Stimulated activated naive CD8-positive, alpha-beta T cell treated with anti-CD3 and anti-CD28 coated beads, Interleukin-15, Interleukin-2, amounts not matched to agents 100 U/mL and 50 U/mL, for 24 hours (primary cell): ENCODE results near the gene TFEB.
A peak's percentile ranks its signal among the peaks of the same experiment; 100 is the strongest.

Experiments
- ATAC-seq: fragments of 150-1000 bp; cut with Tn5 transposase; one replicate; pipeline ENCODE4 v1.10.0; 2021
- DNase-seq: peaks from one replicate; pipeline ENCODE4 v3.0.0; 2021

Gene TFEB

DNA sequence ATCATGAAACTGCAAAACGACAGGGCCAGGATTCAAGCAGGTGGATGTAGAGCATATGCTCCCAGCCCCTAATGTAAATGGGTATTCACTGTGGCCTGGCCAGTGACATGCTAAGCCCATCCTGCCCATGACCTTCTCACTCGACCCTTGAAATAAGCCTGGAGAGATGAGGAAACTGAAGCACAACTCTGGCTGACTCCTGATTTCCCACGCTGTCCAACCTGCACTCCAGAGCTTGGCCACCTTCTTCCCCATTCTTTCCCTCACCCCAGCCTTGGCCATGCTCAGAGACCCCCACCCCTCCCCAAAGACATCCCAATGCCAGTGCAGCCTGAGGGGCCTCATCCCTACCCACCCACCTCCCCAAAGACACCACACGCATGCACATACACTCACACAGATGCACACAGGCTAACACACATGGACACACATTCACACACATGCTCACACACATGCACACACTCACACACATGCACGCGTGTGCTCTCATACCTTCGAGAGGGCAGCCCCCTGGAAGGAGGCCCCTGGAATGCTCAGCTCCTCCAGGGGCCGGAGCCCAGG, 12.4 kb downstream of the TFEB start:
- ATAC-seq (no peak), DNase-seq (no peak)

DNA sequence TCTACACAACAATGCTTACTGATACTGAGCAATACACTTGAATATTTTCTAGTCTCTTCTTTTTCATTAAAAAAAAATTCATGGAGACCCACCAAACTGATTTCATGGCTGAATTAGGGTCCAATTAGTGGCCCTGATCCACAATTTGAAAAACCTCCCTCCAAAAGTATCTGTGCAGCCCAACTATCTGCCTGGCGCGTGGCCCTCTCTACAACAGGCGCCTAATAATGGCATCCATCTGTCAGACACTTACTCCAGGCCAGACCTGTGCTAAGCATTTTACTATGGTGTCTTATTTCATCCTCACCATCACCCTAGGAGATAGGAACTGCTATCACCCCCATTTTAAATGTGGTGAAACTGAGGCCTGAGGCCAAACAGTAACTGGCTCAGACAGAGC, 14.0 kb downstream of the TFEB start:
- ATAC-seq (no peak), DNase-seq (no peak)

DNA sequence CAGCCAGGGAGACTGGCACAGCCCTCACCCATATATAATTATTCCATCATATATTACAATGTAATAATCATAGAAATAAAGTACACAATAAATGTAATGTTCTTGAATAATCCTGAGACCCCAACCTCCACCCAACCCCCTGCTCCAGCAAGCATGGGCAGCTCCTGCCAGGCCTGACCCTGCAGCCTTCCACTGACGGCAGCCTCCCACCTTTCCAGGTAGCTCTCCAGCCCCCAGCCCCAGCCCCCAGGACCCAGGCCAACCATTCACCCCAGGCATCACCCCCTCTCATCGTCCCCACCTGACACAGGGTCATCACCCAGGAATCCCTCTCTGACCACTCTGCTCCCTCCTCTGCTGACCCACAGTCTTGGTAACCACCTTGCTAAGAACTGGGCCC, 14.6 kb downstream of the TFEB start:
- DNase-seq: no peak
- no peak for ATAC-seq

DNA sequence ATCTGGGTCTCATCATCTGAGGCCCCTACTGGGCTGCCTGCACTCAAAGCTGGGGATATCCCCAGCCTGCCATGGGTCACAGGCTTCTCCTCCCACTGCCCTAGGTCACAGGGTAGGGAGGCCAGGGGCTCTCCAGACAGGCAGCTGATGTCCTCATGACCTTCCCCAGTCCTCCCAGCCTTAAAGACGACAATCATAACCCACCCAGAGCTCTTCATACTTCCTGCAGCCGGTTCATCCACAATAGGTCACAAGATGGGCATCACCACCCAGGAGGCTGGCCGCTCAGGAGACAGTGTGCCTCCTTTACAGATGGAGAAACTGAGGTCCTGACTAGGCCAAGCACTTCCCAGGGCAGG, 15.2 kb downstream of the TFEB start:
- ATAC-seq (no peak), DNase-seq (no peak)

DNA sequence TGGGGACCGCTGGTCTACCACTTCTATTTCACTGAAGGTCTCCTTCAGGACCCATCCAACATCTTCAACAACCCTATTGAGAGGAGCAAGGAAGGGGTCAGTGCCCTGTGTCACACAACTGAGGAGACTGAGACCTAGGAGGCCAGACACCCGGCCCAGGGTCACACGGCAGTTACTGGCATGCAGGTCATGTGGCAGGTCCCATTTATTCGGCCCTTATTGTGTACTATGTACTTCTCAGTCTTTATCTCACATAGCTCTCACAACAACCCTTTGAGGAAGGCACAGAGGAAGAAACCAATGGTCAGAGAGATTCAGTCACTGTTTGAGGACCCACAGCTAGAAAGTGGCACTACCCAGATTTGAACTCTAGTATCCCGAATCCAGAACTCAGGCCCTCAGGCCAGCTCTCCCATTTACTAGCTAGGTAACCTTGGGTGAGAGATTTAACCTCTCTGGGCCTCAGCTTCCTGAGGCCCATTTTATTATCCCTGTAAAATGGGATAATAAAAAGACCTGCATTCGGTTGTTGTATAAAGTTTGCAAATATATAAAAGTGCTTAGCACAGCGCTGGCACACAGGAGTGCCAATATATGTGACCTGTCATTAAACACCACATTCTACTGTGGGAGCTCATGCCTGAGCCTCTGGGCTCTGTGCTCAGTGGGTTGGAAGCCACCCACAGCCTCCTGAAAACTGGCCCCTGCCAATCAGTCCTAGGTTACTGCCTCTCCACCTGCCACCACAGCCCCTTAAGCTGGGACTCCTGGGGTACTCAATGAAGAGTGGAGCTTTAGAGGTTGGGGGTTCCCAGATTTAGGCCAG, 15.8 kb downstream of the TFEB start:
- ATAC-seq: no peak
- DNase-seq: no peak

DNA sequence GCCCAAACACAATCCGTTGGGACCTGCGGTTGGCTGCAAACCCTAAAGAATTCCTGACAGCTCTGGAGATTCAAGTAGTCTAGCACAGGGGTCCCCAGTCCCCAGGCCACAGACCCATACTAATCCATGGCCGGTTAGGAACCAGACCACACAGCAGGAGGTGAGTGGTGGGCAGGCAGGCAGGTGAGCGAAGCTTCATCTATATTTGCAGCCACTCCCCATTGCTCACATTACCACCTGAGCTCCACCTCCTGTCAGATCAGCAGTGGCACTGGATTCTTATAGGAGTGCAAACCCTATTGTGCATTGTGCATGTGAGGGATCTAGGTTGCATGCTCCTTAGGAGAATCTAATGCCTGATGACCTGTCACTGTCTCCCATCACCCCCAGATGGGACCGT, 16.6 kb downstream of the TFEB start:
- no peak for DNase-seq
- no peak for ATAC-seq

DNA sequence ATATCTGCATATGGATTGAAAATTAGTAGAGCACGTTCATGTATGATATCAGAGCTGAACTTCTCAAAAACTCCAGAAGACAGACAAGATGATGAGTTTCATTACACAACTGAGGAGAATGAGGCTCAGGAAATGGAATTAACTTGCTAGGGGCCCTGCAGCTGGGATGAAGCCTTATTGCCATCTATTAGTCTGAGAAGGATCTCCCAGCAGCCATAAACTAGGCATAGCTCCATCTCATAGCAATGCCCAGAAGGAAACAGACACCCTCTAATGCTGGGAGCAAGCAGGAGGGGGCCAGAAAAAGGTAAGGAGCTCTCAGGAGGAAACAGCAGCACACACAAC, 18.0 kb downstream of the TFEB start:
- DNase-seq (no peak), ATAC-seq (no peak)

DNA sequence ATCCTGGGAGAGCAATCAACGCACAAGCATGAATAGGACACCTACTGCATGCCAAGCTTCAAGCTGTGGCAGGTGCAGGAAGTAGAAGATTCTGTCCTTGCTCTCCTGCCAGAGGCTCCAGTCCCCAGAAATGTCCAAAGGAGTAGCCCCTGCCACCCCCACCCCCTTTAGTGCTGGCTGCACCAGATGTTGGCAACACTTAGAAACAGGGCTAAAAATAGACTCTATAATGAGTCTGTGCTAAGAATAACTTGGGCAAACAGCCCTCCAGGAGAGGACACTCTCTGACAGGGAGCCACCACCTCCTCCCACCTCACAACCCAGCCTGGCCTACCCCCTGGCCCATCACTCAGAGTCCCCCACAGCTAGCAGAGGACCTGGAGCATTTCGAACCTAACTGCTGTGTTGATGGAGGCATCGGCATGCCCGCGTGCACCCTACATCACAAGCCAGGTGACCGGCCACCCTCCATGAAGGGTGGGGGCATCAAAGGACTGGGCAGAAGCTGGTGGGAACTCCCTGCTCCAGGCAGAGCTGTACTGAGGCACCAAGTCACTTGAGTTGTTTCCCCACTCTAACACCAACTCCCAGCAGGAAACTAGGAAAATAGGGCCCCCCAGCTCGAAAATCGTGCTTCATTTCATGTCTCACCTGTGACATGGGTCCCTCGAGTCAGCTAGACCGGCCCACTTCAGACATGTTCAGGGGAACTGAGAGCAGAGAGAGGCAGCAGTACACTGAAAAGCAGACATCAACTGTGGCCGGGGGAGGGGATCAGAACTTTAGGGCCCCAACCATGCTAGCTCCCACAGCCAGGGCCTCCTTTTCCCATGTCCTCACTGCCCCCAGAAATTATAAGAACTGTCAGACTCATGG, 18.7 kb downstream of the TFEB start:
- no peak for ATAC-seq

DNA sequence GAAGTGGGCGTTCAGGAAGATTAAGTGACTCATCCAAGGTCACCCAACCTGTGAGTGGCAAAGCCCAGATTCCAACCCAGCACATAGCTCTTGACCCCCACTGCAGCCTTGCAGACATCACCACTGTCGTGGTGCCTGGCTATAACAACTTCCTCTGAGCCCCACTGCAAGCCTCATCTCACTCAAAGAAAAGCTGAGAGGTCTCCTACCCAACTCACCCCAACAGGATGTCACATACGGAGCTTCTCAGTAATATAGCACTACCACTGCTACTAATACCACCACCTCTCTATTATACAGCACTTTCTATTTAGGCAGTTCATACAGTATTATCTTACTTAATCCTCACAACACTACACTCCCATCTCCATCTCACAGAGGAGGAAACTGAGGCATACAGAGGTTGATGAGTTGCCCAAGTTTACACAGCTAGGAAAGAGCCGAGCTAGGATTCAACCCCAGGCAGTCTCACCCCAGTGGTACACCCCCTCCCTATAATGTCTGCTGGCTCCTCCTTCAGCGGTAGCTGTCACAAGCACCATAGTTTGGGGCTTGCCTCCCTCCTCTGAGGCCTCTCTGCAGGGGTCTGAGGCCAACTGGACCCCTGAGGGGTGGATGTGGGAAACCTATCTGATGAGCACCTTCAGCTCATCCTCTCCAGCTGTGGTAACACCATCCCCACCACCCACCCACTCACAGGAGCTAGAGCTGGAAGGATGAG, 19.5 kb downstream of the TFEB start:
- ATAC-seq: no peak
- DNase-seq: no peak

More for the DNA sequence above, 18.7 kb downstream of the TFEB start:
- DNase-seq: no peak

DNA sequence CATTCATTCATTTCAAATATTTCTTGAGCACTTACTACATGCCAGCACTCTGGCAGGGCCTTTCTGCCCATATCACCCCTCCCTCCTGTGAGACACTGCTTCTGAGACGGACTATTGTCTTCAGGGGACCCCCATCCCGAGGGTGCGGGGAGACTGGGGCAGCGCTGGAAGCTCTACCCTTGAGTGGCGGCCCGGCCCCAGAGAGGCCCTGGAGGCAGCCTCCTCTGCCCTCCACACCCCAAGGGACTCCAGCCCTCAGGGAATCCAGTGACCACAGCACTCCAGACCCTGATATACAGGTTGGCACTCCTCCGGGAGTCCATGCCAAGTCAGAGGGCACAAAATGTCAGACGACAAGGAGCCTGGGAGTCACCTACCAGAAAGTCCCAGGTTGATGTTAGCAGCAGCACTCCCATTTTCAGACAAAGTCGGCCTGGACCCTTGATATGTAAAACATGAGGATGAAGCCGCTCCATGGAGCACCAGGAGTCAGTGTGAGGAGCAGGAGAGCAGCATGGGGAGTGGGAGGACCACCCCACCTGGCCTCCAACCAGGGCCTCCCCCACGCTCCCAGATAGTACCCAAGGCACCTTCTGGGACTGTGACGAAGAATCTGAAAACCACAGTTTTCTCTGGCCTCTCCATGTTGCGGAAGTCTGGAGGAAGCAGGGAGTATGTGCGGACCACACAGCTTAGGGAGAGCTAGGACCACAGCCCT, 20.7 kb downstream of the TFEB start:
- no peak for DNase-seq
- no peak for ATAC-seq

DNA sequence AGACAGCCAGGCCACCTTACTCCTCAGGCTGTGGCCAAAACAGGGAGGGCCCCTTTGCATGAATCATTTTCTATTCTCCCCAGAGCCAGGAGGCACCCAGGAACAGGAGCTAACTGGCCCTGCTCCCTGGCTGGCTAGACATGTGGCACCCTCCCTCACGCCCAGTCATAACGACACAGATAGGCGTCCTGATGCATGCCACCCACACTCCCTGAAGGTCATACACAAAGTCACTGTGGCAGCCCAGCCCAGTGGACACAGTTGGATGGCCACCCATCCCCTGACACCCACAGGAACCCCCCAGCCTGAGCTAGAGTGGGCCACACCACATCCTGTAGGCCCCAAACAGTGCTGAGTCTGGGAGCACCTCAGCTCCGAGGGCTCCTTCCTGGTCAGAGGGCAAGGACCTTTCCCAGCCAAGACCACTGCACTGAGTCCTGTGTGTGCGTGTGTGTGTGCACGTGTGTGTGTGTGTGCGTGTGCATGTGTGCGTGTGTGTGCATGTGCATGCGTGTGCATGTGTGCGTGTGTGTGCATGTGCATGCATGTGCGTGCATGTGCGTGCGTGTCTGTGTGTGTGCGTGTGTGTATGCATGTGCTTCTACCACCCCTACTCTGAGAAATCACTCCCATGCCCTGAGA, 21.6 kb downstream of the TFEB start:
- DNase-seq (peak; percentile 56), ATAC-seq (peak; percentile 65)

DNA sequence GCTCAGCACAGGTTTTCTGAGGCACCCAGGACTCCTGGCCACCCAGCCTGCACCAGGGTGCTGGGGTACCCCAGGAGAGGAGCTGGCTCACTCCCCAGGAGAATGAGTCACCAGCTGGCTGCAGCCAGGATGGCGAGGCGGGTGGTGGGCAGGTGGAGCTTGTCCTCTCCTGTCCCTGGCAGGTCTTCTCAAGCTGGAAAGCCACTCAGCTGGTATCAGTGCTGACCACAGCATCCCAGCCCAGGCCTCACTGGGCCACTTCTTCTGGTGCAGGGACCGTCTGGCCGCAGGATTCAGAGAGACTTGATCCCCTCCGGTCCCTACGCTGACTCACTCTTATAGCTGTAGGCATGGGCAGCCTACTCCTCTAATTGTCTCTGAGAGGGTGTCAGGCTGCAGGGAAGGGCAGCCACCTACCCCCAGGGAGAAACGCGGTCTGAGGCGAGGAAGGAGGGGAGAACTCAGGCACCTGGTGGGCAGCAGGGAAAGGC, 22.2 kb downstream of the TFEB start:
- ATAC-seq (no peak), DNase-seq (no peak)

DNA sequence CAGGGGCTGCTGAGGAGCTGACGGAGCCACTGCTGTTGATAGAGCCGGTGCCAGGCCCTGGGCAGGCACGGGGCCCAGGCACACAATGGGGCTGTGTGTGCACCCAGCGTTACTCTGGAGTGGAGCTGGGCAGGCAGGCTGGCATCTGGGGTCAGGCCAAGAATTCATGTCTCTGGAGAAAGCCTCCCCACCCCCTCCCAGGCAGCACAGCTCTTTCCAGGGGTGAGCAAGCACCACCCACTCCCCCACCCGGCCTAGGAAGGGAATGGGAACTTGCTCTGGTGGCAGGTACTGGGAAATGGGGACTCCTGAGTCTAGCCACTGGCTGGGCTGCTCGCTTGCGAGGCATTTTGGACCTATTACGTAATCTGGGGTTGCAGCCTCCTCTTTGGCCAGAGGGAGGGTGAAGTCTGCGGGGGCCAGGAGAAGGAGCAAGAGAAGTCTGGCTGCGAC, 22.7 kb downstream of the TFEB start:
- ATAC-seq (no peak), DNase-seq (no peak)

DNA sequence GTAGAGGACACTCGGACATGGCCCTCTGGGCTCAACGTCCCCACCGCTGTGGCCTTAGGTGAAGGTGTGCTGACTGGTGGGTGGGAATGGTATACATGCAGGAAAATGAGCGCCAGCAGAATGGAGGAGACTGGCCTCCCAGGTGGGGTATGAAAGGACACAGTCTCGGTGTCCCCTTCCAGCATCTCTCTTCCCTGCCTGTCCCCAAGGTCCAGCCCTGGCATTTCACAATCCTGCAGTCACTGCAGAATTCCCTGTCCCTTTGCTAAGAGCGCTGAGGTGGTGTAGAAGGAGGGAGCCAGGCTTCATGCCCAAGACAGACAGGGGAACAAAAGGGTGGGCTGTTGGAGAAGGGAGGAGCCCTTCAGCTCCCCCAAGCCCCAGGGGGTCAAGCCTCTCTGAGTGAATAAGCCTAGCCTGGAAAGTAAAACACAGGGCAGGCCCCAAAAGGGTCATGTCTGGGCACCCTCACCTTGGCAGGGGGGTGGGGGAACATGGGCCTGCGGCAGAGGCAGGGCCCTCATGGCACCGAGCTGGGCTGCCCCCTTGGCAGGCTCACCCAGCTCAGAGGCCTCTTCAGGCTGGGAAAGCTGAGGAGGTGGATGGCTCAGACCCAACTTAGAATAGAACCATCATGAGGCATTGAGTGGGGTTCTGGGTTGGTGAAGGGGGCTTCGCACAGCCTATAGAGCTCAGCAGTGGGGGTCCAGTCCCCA, 23.9 kb downstream of the TFEB start:
- no peak for DNase-seq
- ATAC-seq: no peak

DNA sequence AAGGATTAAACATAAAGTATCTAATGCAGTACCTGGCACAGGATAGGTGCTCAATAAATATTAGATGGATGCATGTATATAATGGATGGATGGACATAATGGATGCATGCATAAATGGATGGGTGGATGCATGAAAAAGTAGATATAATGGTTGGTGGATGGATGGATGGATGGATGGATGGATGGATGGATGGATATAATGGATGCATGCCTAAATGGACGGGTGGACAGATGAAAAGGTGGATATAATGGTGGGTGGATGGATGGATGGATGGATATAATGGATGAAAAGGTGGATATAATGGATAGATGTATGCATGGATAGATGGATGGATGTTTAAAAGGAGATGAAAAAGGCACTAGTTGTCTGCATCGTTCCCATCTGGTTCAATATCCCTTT, 26.0 kb downstream of the TFEB start:
- no peak for ATAC-seq
- no peak for DNase-seq

DNA sequence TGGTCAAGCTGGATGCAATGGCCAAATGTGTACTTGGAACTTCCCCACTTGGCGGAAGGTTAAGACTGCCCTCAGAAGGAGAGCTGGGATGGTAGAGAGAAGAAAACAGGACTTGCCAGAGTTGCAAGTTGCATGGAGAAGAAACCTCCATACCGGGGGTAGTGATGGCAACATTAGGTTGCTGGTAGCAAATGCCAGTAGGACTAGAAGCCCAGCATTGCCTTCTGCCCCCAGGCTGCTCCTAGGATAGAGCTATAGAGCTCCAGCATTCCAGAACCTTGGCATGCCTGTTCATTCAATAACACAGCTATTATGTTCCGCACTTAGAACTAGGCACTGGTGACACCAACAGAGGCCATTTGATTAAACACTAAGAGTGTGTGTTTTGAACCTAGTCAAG, 26.6 kb downstream of the TFEB start:
- ATAC-seq (no peak), DNase-seq (no peak)

DNA sequence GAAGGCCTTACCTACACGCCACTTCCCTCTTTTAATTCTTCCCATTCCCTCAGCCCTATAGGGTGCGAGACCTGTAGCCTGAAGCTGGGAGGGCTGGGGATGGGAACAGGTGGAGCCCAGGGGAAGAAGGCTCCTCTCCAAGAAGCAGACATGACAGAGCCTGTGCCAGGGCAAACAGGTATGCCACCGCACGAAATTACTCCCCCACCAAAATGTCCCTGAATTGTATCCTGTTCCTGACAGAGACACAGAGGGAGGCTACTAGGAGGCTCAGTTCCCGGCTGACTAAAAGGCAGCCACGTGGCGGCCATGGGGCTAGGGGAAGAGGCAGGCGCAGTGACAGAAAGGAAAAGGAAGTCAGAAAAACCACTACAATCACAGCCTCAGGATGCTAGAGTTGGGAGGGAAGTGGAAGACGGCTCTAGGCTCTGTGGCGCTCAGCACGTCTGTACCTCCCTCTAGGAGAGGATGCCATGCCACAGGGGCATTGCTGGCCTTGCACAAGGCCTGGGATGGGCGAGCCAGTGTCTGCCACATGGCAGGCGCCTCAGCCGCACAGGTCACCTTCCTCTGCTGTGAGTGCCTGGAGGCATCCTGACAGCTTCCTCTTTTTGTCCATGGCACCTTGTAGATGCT, 27.7 kb downstream of the TFEB start:
- no peak for ATAC-seq
- peak; percentile 45 for DNase-seq

DNA sequence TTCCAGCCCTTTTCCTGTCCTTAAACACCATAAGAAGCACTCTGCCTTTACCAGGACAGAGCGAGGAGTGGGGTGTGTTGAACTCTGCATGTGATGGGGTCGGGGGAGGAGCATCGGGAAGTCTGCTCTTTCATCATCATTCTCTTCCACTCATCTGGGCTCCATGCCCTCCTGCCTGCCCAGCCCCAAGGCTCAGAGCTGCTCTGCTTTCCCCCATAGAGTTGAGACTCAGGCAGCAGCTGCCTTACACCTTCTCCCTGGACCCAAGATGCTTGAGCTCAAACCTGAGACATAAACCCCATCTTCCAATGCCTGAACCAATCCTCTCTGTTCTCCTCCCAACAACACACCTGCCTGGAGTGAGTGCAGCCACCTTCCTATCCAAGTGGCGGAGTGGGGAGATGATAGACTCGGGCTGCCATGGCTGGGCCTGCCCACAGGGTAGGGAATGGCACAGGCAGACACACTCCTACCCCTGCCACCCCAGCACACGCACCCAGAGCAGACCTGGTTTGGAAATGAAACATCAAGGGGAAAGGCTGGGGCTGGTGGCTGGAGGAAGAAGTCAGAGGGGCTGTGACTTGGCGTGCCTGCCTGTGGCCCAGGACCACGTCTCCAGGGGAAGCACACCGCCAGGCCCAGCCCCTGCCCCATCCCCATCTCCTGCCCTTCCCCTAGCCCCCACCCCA, 28.4 kb downstream of the TFEB start:
- peak; percentile 50 for DNase-seq
- ATAC-seq: peak; percentile 26
